Stimulated activated CD4-positive, alpha-beta T cell treated with anti-CD3 and anti-CD28 coated beads, Interleukin-2, amount 100 ng/mL, for 24 hours (primary cell): ENCODE data around the gene ZBTB7C.

Experiments
- DNase-seq, 2 donors: peaks; one replicate each; pipeline ENCODE4 v3.0.0-alpha.2; 2020

ZBTB7C gene

GRCh38 chr18:48348739-48349138, 60.4 kb downstream of the ZBTB7C start:
- no peak for DNase-seq

- DNase-seq, result no peak
Measured at GRCh38 chr18:48347756-48348326, 61.3 kb downstream of the ZBTB7C start.

GRCh38 chr18:48345596-48345995, 63.6 kb downstream of the ZBTB7C start:
- no peak for DNase-seq

- no peak for DNase-seq
Measured at GRCh38 chr18:48342581-48342980, 66.6 kb downstream of the ZBTB7C start.

- DNase-seq, result no peak
Measured at GRCh38 chr18:48342125-48342524, 67.1 kb downstream of the ZBTB7C start.

- DNase-seq, result no peak
Measured at GRCh38 chr18:48340560-48340959, 68.6 kb downstream of the ZBTB7C start.

- no peak for DNase-seq
Measured at GRCh38 chr18:48339692-48340091, 69.5 kb downstream of the ZBTB7C start.

- DNase-seq, result no peak
Measured at GRCh38 chr18:48338915-48339314, 70.3 kb downstream of the ZBTB7C start.

GRCh38 chr18:48337053-48337452, 72.1 kb downstream of the ZBTB7C start:
- no peak for DNase-seq

- DNase-seq, result no peak
Measured at GRCh38 chr18:48336332-48336731, 72.9 kb downstream of the ZBTB7C start.

GRCh38 chr18:48335829-48336228, 73.4 kb downstream of the ZBTB7C start:
- no peak for DNase-seq

- no peak for DNase-seq
Measured at GRCh38 chr18:48334845-48335244, 74.3 kb downstream of the ZBTB7C start.

GRCh38 chr18:48333563-48333962, 75.6 kb downstream of the ZBTB7C start:
- no peak for DNase-seq

GRCh38 chr18:48330016-48330991, 78.9 kb downstream of the ZBTB7C start:
- DNase-seq, result no peak

- DNase-seq, result no peak
Measured at GRCh38 chr18:48328473-48329210, 80.5 kb downstream of the ZBTB7C start.

GRCh38 chr18:48326901-48327675, 82.1 kb downstream of the ZBTB7C start:
- no peak for DNase-seq

GRCh38 chr18:48325115-48325665, 84.0 kb downstream of the ZBTB7C start:
- DNase-seq, result no peak

GRCh38 chr18:48324651-48325050, 84.5 kb downstream of the ZBTB7C start:
- DNase-seq, result no peak

GRCh38 chr18:48323151-48323550, 86.0 kb downstream of the ZBTB7C start:
- no peak for DNase-seq

- DNase-seq, result no peak
Measured at GRCh38 chr18:48321536-48321935, 87.6 kb downstream of the ZBTB7C start.

- DNase-seq, result no peak
Measured at GRCh38 chr18:48321121-48321520, 88.1 kb downstream of the ZBTB7C start.

- DNase-seq, result no peak
Measured at GRCh38 chr18:48320639-48320945, 88.6 kb downstream of the ZBTB7C start.
